Stimulated activated CD4-positive, alpha-beta T cell treated with anti-CD3 and anti-CD28 coated beads, Interleukin-2, amount 100 ng/mL, for 48 hours (primary cell): ENCODE results near the gene MYL6B.

Experiments
- DNase-seq, 2 donors: peaks; one replicate each; pipeline ENCODE4 v3.0.0-alpha.2; 2020

The MYL6B gene

GRCh38 chr12:56124133-56124532 is 28.3 kb upstream of the MYL6B start:
- DNase-seq, result no peak

GRCh38 chr12:56126732-56127239 is 25.6 kb upstream of the MYL6B start:
- no peak for DNase-seq

GRCh38 chr12:56127485-56127887 is 24.9 kb upstream of the MYL6B start:
- no peak for DNase-seq

GRCh38 chr12:56127888-56128669 is 24.3 kb upstream of the MYL6B start, which contains the start of gene ESYT1:
Gene ESYT1, plus strand, starts transcription at chr12:56128267. Its CDS starts 53 bp downstream, at chr12:56128320.
- DNase-seq, result peak; percentile 90 to 94

GRCh38 chr12:56128670-56129205 is 23.6 kb upstream of the MYL6B start:
- DNase-seq, result no peak

GRCh38 chr12:56129206-56129941 is 23.0 kb upstream of the MYL6B start:
- peak; percentile 43 to 57 for DNase-seq

GRCh38 chr12:56129942-56130495 is 22.4 kb upstream of the MYL6B start:
- DNase-seq, result no peak

GRCh38 chr12:56130876-56131275 is 21.5 kb upstream of the MYL6B start:
- DNase-seq, result no peak

GRCh38 chr12:56134897-56135296 is 17.5 kb upstream of the MYL6B start:
- DNase-seq, result no peak

- no peak for DNase-seq
These were observed 14.4 kb upstream of the MYL6B start for GRCh38 chr12:56137853-56138571.

GRCh38 chr12:56141946-56142784 is 10.2 kb upstream of the MYL6B start:
- no peak for DNase-seq

- DNase-seq, result no peak
These were observed 9.2 kb upstream of the MYL6B start for GRCh38 chr12:56143217-56143616.

GRCh38 chr12:56143870-56144269 is 8.5 kb upstream of the MYL6B start:
- DNase-seq, result no peak

GRCh38 chr12:56145217-56145616 is 7.2 kb upstream of the MYL6B start:
- no peak for DNase-seq

GRCh38 chr12:56146492-56147460 is 5.6 kb upstream of the MYL6B start:
- no peak for DNase-seq

- DNase-seq, result no peak
These were observed 1.8 kb upstream of the MYL6B start for GRCh38 chr12:56150563-56150962.

- DNase-seq, result peak; percentile 53 to 68
These were observed 685 bp upstream of the MYL6B start for GRCh38 chr12:56151672-56152131.

GRCh38 chr12:56152756-56153677 is 630 bp downstream of the MYL6B start:
- no peak for DNase-seq

- no peak for DNase-seq
These were observed 1.3 kb downstream of the MYL6B start for GRCh38 chr12:56153678-56154065.
